AG08396 (cell line): ENCODE measurements around the gene AADACL4.

Experiments used
- DNase-seq: peaks from one replicate; pipeline ENCODE4 v3.0.0; 2012; ENCODE audit warnings: low spot score, mixed read lengths

The AADACL4 gene

DNA sequence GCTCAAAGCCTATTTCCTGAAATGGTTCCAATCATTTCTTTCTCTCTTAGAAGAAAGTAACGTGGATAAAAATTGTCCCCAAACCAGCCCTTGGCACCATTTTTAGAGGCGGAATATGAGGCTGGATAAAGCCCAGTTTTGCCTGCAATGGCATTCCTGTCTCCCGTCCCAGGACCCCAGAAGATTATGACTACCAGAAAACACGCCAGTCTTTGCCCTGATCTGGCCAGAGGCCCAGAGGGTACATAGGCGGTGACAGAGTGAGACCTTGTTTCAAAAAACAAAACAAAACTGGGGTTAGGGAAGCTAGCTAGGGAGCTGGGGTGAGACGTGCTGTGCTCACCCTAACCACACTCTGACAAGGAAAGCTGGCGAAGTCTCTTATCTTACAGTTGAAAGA is at the start of gene AADACL4:
AADACL4 (plus strand) TSS at position 301 of the 400 bp plus-strand sequence. CDS start 462 bp downstream, outside the sequence.
- no peak for DNase-seq

DNA sequence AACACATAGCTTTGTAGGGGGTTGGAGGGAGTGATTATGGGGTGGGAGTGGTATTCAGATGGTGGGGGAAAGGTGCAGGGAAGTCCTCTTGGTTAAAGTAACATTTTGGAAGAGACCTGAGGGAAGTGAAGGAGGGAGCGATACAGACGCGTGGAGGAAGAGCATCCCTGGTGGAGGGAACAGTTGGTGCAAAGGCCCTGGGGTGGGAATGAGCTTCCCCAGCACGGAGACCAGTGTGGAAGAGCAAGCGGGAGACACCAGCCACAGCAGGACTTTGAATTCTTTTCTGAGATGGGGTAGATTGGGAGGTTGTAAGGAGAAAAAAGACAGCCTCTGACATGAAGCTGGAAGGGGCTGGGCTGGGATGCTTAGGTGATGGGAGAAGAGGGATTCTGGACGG is 49.4 kb upstream of the AADACL4 start:
- DNase-seq: no peak

DNA sequence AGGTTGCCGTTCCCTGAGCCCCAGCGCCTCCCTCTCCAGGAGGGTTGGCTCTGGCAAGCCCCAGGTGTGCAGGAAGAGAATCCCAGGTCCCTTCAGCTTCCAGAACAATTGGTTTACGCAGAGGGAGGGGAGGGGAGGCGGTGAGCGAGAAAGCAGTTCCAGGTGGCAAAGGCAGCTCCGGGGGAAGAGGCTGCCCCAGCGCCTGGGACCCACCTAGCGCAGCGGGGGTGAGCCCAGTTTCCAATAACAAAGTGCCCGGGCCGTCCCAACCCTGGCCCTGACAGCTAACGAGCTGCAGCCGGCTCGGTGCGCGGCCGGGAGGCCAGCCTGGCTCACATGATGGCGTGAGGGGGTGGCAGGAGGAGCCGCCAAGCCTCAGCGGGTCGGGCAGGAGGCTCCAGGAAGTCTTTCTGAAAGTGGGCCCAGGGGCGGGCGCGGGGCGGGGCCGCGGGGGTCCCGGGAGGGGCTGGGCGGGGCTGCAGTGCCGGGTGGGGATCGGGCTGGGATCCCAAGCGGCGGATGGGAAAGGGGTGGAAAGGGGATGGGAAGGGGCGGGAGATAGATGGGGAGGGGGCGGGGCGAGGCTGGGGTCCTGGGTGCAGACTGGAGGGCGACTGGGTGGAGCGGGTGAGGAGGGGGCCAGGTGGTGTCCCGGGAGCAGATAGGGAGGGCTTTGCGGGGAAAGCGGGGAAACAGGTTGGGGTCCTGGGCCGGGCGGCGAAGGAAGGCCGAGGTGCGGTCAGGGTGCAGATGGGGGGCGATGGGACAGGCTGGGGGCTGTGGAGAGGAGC is 48.7 kb upstream of the AADACL4 start:
- peak; percentile 82 for DNase-seq

DNA sequence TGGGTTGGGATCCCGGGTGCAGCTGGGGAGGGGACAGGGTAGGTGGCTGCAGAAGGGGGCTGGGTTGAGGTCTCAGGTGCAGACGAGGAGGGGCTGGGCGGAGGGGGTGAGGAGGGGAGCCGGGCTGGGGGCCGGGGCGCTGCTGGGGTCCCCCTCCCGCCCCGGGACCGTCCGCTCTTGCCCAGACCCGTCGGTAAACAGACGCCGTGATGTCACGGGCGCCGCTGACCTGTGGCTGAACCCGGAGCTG is 48.2 kb upstream of the AADACL4 start:
- no peak for DNase-seq

DNA sequence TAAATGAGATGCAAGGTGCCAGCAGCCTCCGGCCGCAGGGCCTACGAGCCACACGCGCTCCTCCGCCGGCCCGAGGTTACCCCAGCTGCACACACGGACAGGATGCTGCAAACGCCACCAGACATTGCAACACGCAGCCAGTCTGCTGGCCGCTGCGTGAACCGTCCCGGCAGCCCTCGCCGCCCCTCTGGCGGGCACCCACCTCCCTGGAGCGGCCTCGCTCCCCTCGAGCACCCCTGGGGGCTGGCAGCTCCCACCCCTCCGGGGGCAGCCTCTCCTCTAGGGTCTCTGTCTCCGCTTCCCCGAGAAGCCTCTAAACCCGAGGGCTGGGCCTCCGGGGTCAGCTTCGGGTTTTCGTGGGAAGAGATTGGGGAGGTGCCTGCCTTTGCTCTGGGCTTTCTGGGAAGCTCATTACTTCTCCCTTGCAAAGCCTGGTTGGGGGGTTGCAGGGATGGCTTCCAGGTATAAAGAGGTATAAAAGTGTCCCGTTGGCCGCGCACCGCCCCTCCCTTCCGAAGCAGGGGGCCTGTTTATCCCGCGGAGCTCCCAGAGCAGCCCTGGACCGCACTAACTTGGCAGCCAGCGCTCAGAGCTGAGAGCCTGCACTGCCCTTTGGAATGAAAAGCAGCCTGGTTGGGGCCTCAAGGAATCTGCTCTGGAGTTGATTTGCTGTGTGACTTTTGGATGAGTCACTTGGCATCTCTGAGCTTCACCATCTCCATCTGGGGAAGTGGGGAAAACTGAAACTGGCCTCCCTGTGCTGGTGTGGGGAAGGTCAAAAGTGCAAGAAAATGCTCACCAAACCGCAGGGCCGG is 47.7 kb upstream of the AADACL4 start:
- DNase-seq: peak; percentile 96

DNA sequence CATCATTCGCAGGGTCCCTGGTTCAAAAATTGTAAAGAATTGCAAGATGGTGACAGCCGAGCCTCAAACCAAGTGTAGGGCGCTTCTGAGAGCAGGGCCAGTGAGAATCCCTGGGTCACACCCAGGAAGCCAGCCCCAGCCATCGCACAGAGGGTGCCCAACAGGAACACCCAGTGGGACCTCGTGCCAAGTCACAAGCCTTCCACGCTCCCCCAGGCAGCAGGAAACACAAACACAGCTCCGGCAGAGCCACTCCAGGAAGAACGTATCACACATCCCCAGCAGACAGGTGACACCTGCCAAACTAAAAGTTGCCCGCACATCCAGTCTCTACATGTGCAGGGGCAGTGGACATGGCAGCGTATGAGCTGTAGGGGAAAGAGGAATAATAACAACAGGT is 46.1 kb upstream of the AADACL4 start:
- no peak for DNase-seq

DNA sequence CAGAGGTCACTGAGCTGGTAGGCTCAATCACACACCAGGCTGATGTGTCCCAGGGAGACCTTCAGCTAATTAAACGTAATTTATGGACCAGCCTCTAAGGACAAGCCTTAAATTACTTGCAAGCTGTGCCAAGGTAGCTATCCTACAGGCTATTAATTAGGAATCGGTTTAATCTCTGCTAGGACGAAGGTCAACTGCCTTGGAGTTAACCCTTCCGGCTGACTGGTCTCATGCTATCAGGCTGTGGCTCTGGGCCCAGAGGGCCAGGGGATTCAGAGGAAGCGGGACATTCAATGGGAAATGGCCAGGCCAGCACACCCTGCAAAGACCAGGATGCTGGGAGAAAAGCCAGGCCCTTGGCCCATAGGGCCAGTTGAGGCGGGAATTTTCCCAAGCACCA is 44.9 kb upstream of the AADACL4 start:
- DNase-seq: no peak

DNA sequence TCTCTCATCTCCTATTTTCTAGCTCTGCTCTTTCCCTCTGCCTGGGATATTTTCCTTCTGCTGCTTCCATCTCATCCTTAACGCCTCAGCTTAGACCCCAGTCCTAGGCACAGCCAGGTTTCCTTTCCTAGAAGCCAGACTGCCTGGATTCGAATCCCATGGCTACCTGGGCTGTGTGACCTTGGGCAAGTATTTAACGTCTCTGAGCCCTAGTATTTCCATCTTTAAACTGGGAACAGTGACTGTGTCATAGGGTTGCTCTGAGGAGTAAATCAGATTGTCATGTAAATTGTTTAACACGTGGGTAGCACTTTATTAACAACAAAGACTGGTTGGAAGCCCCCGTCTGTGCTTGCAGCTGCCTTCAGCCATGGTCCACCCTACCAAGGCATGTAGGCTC is 44.2 kb upstream of the AADACL4 start:
- no peak for DNase-seq

DNA sequence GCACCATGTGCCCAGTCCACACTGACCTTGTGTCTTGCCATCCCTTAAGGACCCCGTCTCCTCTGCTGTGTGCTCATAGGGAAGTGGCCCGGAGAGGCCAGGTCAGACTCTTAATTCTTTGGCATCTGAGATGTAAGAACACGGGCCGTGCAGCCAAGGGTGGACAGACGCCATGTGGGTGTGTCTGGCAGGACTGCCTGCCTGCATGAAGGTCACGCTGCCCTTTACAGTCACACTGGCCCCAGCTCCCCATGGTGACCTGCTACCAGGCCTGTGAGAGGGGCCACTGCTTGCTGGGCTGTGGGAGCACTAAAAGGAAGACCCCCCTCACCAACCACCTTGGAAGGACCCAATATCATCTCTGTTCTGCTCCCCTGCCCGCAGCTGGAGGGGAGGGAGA is 43.5 kb upstream of the AADACL4 start:
- DNase-seq: no peak

DNA sequence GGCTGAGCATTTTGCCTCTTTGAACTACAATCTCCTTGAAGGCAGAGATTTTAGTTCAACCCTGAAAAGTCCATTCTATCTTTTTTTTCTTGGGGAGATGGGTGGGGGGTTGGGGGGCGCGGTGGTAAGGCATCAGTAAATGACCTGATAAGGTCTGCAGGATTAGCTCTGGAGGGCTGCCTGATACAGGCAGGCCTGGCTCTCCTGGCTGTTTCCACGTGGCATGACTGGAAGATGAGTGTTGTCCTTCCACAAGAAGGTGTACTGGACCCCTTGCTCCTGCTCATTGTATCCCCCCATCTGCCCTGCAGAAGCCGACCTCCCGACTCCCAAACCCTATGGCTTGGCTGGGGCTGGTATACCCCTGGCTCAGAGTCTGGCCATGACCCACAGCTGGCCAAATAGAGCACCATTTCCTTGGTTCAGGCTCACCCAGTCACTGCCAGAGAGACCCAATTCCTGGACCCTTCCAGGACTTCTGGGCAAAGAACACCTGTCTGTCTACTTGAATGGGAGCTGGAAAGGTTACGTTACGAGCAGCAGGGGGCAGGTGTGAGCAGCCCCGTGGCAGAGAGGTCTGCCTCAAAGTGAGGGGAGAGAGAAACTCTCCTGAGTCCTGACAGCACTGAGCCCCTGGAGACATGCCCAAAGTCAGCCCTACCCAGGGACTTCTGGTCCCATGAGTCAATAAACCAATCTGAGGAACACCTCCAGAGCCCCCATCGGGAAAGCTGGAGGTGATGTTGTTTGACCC is 42.8 kb upstream of the AADACL4 start:
- DNase-seq: no peak

DNA sequence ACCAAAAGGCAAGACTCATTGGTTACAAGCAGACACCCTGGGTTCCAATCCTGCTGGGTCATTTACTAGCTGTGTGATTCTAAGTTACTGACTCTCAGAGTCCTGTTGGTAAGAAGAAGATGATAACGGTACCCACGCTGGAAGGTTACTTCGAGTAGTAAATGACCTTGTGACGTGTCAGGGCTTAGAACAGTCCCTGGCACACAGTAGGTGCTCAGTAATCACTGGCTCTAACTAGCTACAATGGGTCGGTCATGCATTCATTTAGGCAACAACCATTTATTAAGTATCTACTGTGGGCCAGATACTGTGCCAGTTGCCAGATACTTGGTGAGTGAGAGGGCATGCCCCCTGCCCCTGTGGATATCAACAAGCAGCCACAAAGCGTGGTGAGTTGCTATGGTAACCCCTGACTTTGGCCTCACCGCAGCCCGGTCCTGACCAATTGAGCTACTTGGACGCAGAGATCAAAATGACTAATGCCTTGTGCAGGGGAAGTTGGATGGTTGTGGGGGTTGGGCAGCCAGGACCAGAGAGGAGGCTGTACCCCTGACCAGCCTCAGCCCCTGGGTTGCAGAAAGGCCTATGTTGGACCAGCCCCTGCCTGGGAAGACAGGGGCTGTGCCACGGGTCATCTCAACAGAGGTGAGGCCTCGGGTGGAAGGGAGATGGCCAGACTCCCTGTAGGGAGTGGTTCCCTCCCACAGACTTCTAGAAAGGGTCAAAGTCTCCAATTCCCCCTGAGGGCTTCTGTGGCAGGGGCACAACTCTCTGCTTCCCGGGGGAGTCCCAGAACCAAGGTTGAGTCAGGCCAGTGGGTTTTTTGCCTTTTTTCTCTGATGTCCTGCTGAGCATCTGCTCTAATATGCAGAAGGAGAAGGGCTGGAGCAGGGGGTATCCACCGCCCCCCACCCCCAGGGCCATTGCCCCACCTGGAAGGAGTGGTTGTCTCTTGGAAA is 41.9 kb upstream of the AADACL4 start:
- DNase-seq: peak; percentile 85

DNA sequence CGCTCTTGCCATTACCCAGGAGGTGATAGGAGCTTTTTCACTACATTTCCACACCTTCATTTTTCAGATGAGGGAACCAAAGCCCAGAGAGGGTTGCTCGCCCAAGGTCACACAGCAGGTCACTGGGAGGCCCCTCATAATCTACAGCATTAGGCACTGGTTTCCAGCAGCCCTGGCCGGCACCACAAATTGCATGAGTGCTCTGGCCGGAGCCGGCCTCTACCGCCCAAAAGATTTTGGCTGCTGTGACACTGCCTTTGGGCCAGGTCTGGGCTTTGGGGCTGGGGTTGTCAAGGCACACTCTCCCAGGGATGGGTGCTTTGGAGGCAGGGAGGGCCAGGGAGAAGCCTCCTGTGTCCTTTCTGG is 41.2 kb upstream of the AADACL4 start:
- no peak for DNase-seq

DNA sequence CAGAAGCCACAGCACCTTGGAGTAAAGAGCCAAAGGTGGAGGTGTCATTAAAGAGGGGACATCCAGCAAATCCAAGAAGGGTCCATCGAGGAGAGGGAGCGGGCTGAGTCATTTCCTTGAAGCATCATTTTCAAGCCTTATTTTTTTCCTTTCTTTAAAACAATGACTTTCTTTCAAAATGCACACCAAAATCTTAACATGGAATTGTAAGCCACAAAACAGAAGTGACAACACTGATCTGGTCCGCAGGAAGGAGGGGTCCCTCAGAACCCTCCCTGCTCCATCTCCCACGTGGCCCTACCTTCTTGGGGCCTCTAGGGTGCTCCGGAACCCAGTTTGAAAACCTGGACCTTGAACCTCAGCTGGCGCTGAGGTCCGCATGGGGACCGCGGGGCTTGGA is 40.7 kb upstream of the AADACL4 start:
- no peak for DNase-seq

DNA sequence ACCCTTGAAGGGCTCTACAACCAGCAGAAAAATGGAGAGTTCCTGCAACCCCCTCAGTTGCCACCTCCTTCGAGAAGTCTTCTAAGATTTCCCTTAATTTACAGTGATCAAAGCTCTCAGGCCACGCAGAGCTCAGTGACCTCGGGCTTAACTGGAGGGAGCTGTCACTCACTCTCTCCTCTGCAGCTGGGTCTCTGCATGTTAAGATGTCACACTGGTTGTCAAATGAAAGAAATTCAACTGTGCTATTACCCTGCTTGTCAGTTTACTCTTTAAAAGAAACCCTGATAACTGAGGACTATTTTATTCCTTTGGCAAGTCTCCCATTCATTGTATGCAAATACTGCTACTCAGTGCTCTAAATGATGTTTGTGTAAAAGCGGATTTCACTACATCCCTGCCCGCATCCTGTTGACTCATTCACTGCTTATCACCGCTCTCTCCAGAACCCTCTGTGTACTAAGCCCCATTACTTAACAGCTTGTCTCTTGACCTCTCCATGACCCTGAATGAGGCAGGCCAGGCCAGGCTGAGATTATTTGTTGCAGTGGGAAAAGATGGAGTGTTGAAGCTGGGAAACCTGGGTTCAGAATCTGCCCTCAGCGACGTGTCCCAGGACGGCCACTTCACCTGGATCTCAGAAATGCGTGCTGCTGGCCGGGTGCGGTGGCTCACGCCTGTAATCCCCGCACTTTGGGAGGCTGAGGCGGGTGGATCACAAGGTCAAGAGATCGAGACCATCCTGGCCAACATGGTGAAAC is 39.6 kb upstream of the AADACL4 start:
- DNase-seq: peak; percentile 84

DNA sequence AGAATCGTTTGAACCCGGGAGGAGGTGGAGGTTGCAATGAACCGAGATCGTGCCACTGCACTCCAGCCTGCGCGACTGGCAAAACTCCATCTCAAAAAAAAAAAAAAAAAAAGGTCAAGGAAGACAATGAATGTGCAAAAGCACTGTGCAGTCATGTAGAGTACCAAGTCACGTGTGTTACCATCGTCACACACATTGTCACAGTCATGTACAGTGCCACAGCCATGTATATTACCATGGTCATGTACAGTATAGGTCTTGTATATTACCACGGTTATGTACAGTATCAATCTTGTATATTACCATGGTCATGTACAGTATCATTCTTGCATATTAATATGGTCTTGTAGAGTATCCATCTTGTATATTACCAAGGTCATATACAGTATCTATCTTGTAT is 38.9 kb upstream of the AADACL4 start:
- no peak for DNase-seq

DNA sequence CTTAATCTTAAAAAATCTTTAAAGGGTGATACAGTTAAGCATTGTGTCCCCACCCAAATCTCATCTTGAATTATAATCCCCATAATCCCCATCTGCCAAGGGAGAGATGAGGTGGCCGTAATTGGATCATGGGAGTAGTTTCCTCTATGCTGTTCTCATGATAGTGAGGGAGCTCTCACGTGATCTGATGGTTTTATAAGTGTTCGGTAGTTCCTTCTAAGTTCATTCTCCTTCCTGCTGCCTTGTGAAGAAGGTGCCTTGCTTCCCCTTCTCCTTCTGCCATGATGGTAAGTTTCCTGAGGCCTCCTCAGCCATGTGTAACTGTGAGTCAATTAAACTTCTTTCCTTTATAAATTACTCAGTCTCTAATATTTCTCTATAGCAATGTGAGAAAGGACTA is 36.6 kb upstream of the AADACL4 start:
- no peak for DNase-seq

DNA sequence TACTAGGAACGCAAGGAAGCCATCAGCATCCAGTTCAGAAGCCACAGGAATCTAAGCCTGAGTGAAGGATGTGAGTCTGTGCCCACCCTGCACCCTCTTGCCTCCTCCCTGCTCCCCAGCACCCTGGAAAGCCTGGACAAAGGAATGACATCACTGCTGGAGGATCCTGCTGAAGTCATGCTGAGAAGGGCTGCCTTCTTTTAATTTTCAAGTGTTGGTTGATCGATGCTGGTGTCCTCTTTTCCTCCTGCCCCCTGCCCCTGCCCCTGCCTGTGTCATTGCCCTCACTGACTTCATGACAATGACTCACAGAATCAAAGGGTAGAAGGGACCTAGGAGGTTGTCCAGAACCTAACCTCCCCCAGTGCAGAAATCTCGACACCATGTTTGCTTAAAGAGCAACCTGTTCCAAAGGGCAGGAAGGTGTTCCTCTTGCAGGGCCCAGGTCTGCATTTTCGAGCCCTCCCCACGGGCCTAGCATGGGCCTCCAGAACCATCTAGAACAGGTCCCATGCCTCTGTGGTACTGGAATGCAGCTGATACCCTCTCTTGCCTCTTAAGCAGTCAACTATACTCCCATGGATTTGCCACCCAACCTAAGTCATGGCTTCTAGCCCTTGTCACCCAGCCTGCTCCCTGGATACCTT is 35.5 kb upstream of the AADACL4 start:
- no peak for DNase-seq

DNA sequence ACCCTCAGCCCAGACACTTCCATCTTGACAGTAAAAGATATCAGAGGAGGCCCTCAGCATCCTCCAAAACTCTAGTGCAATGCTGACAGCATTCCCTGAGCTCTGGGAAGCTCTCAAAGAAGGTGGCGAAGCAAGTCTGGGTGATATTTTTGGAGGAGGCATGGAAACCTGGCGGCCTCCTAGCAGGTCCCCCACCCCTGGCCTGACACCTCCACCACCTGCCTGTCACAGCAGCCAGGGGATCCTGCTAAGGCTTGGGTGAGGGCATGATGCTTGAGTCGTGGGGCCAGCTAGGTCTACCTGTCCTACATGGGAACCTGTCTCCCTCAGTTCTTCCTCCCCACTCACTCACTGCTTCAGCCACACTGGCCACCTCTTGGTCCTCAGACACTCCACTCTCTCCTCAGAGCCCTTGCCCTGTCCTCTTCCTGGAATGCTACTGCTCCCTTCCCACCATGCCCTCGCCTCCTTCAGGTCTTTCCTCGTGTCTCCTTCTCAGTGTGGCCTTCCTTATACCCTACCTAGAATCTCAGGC is 34.3 kb upstream of the AADACL4 start:
- DNase-seq: no peak

DNA sequence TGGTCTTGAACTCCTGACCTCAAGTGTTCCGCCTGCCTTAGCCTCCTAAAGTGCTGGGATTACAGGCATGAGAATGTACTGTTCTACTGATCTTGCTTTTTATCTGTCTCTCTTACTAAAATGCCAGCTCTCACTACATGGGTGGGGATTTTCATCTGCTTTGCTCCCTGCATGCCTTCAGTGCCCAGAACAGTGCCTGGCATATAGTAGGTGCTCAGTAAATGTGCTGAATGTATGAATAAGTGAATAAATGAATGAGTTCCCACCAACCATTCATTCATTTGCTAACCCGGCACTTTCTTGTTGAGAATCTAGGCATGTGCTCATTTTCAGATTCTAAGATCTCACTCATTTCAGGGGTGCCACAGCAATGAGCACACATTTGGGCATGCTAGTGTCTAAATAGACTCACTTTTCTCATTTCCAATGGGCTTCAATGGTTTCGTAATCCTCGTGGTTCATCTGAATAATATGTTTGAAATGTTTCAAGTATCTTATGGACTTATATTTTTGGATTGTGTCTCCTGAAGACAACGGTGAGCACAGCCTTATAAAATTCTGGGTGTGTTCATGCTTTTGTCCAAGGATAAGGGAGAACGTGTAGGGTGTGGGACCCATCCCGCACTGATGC is 33.5 kb upstream of the AADACL4 start:
- DNase-seq: no peak

DNA sequence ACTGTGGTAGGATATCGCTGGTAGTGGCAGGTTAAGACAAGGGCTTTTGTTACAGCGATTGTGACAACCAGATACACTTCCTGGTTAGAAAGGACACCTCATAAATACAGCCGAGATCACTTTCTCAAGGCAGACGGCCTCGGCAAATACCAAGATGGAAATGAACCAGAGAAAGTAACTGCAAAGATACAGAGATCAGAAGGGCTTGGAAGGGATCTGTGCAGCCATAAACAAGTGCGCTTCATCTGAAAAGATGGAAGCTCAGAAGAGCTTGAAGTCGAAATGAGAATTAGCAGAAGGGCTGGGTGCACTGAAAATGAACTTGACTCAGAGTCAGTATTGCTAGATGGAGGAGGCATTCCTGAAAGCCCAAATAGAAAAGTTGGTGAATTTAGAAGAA is 32.9 kb upstream of the AADACL4 start:
- no peak for DNase-seq
